NCI-H2227 treated with DMSO at 0.1 percent for 48 hours (cell line): ENCODE results near the gene ZC3H18.

Experiments used
- DNase-seq: peaks from one replicate; lab custom pipeline; 2025; lab: John Stamatoyannopoulos, UW

ZC3H18 gene

GRCh38 chr16:88569985-88570690 is at the start of gene ZC3H18:
Gene ZC3H18, plus strand, starts transcription at chr16:88570403. Its CDS starts 6,721 bp downstream, at chr16:88577124.
- peak; percentile 83 for DNase-seq

GRCh38 chr16:88521674-88522073 is 48.5 kb upstream of the ZC3H18 start:
- no peak for DNase-seq

- DNase-seq: no peak
Observed at GRCh38 chr16:88522276-88522949, 47.8 kb upstream of the ZC3H18 start.

GRCh38 chr16:88523309-88524161 is 46.7 kb upstream of the ZC3H18 start:
- no peak for DNase-seq

GRCh38 chr16:88524274-88524972 is 45.8 kb upstream of the ZC3H18 start:
- DNase-seq: no peak

- DNase-seq: no peak
Observed at GRCh38 chr16:88524973-88525662, 45.1 kb upstream of the ZC3H18 start.

- no peak for DNase-seq
Observed at GRCh38 chr16:88525663-88525990, 44.6 kb upstream of the ZC3H18 start.

- no peak for DNase-seq
Observed at GRCh38 chr16:88526008-88526905, 43.9 kb upstream of the ZC3H18 start.

GRCh38 chr16:88526906-88527185 is 43.4 kb upstream of the ZC3H18 start:
- DNase-seq: no peak

- DNase-seq: peak; percentile 2
Observed at GRCh38 chr16:88527186-88527936, 42.8 kb upstream of the ZC3H18 start.

GRCh38 chr16:88527937-88528743 is 42.1 kb upstream of the ZC3H18 start:
- DNase-seq: no peak

GRCh38 chr16:88528902-88529318 is 41.3 kb upstream of the ZC3H18 start:
- DNase-seq: no peak

- DNase-seq: no peak
Observed at GRCh38 chr16:88529596-88529995, 40.6 kb upstream of the ZC3H18 start.

GRCh38 chr16:88530051-88530857 is 39.9 kb upstream of the ZC3H18 start:
- no peak for DNase-seq

GRCh38 chr16:88530858-88531203 is 39.4 kb upstream of the ZC3H18 start:
- DNase-seq: no peak

- DNase-seq: no peak
Observed at GRCh38 chr16:88531346-88531745, 38.9 kb upstream of the ZC3H18 start.

- DNase-seq: no peak
Observed at GRCh38 chr16:88531931-88532433, 38.2 kb upstream of the ZC3H18 start.
